RKO (cell line): Measurements from ENCODE around the gene SLC34A3.

ENCODE experiments used
- DNase-seq: peaks from one replicate; pipeline ENCODE4 v3.0.0-alpha.2; 2016; ENCODE audit warnings: low spot score

Gene SLC34A3

GRCh38 chr9:137255448-137256114 is 24.9 kb downstream of the SLC34A3 start:
- DNase-seq = peak; percentile 76

GRCh38 chr9:137256362-137256761 is 25.7 kb downstream of the SLC34A3 start:
- DNase-seq = no peak

- no peak for DNase-seq
Measured at GRCh38 chr9:137256856-137257255, 26.2 kb downstream of the SLC34A3 start.

GRCh38 chr9:137262173-137262908 is 31.6 kb downstream of the SLC34A3 start:
- DNase-seq = peak; percentile 67

GRCh38 chr9:137262909-137263285 is 32.2 kb downstream of the SLC34A3 start:
- DNase-seq = no peak

- no peak for DNase-seq
Measured at GRCh38 chr9:137263506-137263905, 32.8 kb downstream of the SLC34A3 start.

GRCh38 chr9:137264067-137264466 is 33.4 kb downstream of the SLC34A3 start:
- no peak for DNase-seq

- no peak for DNase-seq
Measured at GRCh38 chr9:137265496-137266161, 34.9 kb downstream of the SLC34A3 start.

GRCh38 chr9:137266162-137266527 is 35.4 kb downstream of the SLC34A3 start:
- no peak for DNase-seq

- no peak for DNase-seq
Measured at GRCh38 chr9:137266585-137267453, 36.1 kb downstream of the SLC34A3 start.

- DNase-seq = no peak
Measured at GRCh38 chr9:137267933-137268355, 37.2 kb downstream of the SLC34A3 start.

GRCh38 chr9:137268538-137269201 is 38.0 kb downstream of the SLC34A3 start:
- no peak for DNase-seq

- DNase-seq = no peak
Measured at GRCh38 chr9:137269231-137269772, 38.6 kb downstream of the SLC34A3 start.

GRCh38 chr9:137270929-137271695 is 40.4 kb downstream of the SLC34A3 start:
- DNase-seq = no peak

- DNase-seq = no peak
Measured at GRCh38 chr9:137271696-137272076, 41.0 kb downstream of the SLC34A3 start.

GRCh38 chr9:137272241-137273094 is 41.8 kb downstream of the SLC34A3 start:
- no peak for DNase-seq

- DNase-seq = no peak
Measured at GRCh38 chr9:137273095-137273490, 42.4 kb downstream of the SLC34A3 start.

GRCh38 chr9:137273611-137274320 is 43.1 kb downstream of the SLC34A3 start:
- DNase-seq = no peak

- no peak for DNase-seq
Measured at GRCh38 chr9:137275203-137275587, 44.5 kb downstream of the SLC34A3 start.
